Ascending aorta (tissue), 2 donors: ENCODE results near the gene ATG16L2. TPM values are rescaled to one million over a fixed set of nuclear protein-coding genes. Genes with fewer than 3 reads are reported as not detected.

ENCODE experiments used
- DNase-seq, 2 donors: peaks; one replicate each; pipeline ENCODE4 v3.0.0-alpha.2; 2019; ENCODE audit warnings: low spot score in 2 of 2
- H3K27ac ChIP-seq, 2 donors: fragments of 200-600 bp; sonication (generic); one replicate each; pipeline ENCODE4 v1.5.1; 2016 to 2017; ENCODE audit warnings: mild to moderate bottlenecking in 1 of 2
- H3K27me3 ChIP-seq: fragments of 200-600 bp; sonication (generic); one replicate; pipeline ENCODE4 v1.5.1; 2017
- H3K36me3 ChIP-seq, 2 donors: fragments of 200-600 bp; sonication (generic); one replicate each; pipeline ENCODE4 v1.5.1; 2016
- H3K4me1 ChIP-seq, 2 donors: fragments of 200-600 bp; sonication (generic); one replicate each; pipeline ENCODE4 v1.5.1; 2016 to 2017; ENCODE audit warnings: mild to moderate bottlenecking in 1 of 2
- H3K4me3 ChIP-seq, 2 donors: fragments of 200-600 bp; sonication (generic); one replicate each; pipeline ENCODE4 v1.5.1; 2016 to 2017; ENCODE audit warnings: mild to moderate bottlenecking in 1 of 2
- H3K9me3 ChIP-seq, 2 donors: fragments of 200-600 bp; sonication (generic); one replicate each; pipeline ENCODE4 v1.5.1; 2016
- intact Hi-C: fragments of 100-400 bp; cut with DNase I; formaldehyde crosslinking; loops from one replicate; pipeline ENCODE4 v1.15.1; 2023
- total RNA-seq: library from RNA; depleted of rRNA; stranded (reverse); fragments of >200 nt; gene quantifications from one replicate; pipeline ENCODE4 v1.1.0, GENCODE V29; 2016
- TF ChIP-seq, protein P1 (sequence below), 3 experiments: fragments of 200-600 bp in 2 of 3; fragments of 450-650 bp in 1 of 3; sonication (generic) in 2 of 3; IDR thresholded peaks; one replicate each; pipeline ENCODE4 v1.5.1; 2016 to 2019; ENCODE audit warnings: antibody characterized with exemption in 3 of 3, mild to moderate bottlenecking in 1 of 3, moderate library complexity in 1 of 3

ATG16L2 gene
- total RNA-seq, 1 donor from 2014 or later: 21.2 TPM

GRCh38 chr11:72869831-72870230 lies 55.6 kb downstream of the ATG16L2 start:
- TF ChIP-seq, protein P1, sequence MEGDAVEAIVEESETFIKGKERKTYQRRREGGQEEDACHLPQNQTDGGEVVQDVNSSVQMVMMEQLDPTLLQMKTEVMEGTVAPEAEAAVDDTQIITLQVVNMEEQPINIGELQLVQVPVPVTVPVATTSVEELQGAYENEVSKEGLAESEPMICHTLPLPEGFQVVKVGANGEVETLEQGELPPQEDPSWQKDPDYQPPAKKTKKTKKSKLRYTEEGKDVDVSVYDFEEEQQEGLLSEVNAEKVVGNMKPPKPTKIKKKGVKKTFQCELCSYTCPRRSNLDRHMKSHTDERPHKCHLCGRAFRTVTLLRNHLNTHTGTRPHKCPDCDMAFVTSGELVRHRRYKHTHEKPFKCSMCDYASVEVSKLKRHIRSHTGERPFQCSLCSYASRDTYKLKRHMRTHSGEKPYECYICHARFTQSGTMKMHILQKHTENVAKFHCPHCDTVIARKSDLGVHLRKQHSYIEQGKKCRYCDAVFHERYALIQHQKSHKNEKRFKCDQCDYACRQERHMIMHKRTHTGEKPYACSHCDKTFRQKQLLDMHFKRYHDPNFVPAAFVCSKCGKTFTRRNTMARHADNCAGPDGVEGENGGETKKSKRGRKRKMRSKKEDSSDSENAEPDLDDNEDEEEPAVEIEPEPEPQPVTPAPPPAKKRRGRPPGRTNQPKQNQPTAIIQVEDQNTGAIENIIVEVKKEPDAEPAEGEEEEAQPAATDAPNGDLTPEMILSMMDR (IDR thresholded peaks at IDR 0.05): no peak
- Histone ChIP-seq H3K27me3 (no peaks in the 10 kb centered on the region), H3K36me3 (no peaks in the 10 kb centered on the region), H3K27ac (peak overlapping the region; percentile 2 to 21), H3K4me1 (peaks cover 6 to 23% of the 10 kb centered on the region in 2 donors), H3K9me3 (no peaks in the 10 kb centered on the region), H3K4me3 (no peak overlapping the region)
- intact Hi-C loops: no loop called here
- DNase-seq: no peak

- no peaks in the 10 kb centered on the region for H3K9me3 ChIP-seq
- H3K4me1 ChIP-seq: peaks cover 4 to 12% of the 10 kb centered on the region in 2 donors
- no peaks in the 10 kb centered on the region for H3K27me3 ChIP-seq
- intact Hi-C loops: no loop called here
- DNase-seq: no peak
- H3K36me3 ChIP-seq: peaks cover 0 to 7% of the 10 kb centered on the region in 2 donors
- no peak overlapping the region for H3K4me3 ChIP-seq
- peak overlapping the region in 1 of 2 donors; percentile 59 for H3K27ac ChIP-seq
- TF ChIP-seq, protein P1 (IDR thresholded peaks at IDR 0.05): no peak
These were observed 56.9 kb downstream of the ATG16L2 start for GRCh38 chr11:72871119-72871518.

DNA sequence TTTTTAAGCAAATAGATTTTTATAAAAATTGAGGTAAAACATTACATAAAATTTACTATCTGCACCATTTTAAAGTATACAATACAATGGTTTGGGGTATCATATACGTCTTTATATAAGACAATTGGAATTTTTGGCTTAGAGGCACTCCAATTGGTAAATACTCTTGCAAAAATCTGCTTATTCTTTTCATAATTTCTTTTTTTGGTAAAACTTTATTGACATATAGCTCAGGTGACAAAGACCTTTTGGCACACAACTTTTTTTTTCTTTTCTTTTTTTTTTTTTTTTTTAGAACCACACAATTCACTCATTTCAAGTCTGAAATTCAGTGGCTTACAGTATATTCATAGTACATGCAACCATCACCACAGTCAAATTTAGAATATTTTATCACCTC lies 57.8 kb downstream of the ATG16L2 start:
- Histone ChIP-seq H3K4me3 (no peak overlapping the region), H3K9me3 (no peaks in the 10 kb centered on the region), H3K36me3 (peaks cover 0 to 7% of the 10 kb centered on the region in 2 donors), H3K27me3 (no peaks in the 10 kb centered on the region), H3K27ac (no peak overlapping the region), H3K4me1 (peaks cover 4% of the 10 kb centered on the region in 2 donors)
- DNase-seq: no peak
- TF ChIP-seq, protein P1 (IDR thresholded peaks at IDR 0.05): no peak
- intact Hi-C loops: no loop called here

DNA sequence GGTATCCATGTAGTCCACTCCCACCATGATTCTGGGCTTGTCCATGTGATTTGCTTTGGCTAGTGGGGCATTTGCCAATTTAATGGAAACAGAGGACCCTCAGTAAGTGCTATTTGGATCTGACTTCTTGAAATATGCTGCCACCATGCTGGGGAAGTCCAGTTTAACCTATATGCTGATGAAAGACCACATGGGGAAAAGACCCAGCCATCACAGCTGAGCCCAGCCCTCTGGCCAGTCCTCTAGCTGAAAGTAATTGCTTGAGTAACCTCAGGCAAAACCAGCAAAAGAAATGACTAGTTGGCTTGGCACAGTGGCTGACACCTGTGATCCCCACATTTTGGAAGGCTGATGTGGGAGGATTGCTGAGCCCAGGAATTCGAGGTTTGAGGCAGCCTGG lies 61.5 kb downstream of the ATG16L2 start:
- peaks cover 0 to 7% of the 10 kb centered on the region in 2 donors for H3K36me3 ChIP-seq
- no peaks in the 10 kb centered on the region for H3K9me3 ChIP-seq
- H3K4me1 ChIP-seq: peaks cover 0 to 4% of the 10 kb centered on the region in 2 donors
- no peaks in the 10 kb centered on the region for H3K27me3 ChIP-seq
- DNase-seq: no peak
- TF ChIP-seq, protein P1 (IDR thresholded peaks at IDR 0.05): no peak
- H3K27ac ChIP-seq: no peak overlapping the region
- intact Hi-C loops: no loop called here
- H3K4me3 ChIP-seq: no peak overlapping the region

- intact Hi-C loops: no loop called here
- H3K27me3 ChIP-seq: no peaks in the 10 kb centered on the region
These were observed 61.9 kb downstream of the ATG16L2 start for GRCh38 chr11:72876147-72876546.

More at GRCh38 chr11:72876147-72876546, 61.9 kb downstream of the ATG16L2 start:
- Histone ChIP-seq H3K4me1 (peaks cover 0 to 4% of the 10 kb centered on the region in 2 donors), H3K9me3 (no peaks in the 10 kb centered on the region), H3K4me3 (no peak overlapping the region), H3K36me3 (peaks cover 0 to 7% of the 10 kb centered on the region in 2 donors), H3K27ac (no peak overlapping the region)
- TF ChIP-seq, protein P1 (IDR thresholded peaks at IDR 0.05): no peak
- DNase-seq: no peak

Other genes starting within 250 kb of the ATG16L2 start
- gene PDE2A, start 140.0 kb upstream of the ATG16L2 start, total RNA-seq: 403 TPM
- 238 TPM for gene ARAP1, start 62.0 kb upstream of the ATG16L2 start, total RNA-seq
- gene STARD10, start 20.4 kb upstream of the ATG16L2 start, total RNA-seq: 20.9 TPM